Kidney (tissue), 14 donors: Measurements from ENCODE around the gene BIVM. TPM values are rescaled to one million over a fixed set of nuclear protein-coding genes. Genes with fewer than 3 reads are reported as not detected.

Experiments used
- DNase-seq, 5 donors: peaks; one replicate each; pipeline ENCODE4 v3.0.0-alpha.2; 2013 to 2020
- FAIRE-seq: peaks from 2 replicates; lab custom pipeline; 2012; peaks lifted over from hg19 to GRCh38; lab: Jason Lieb, UNC
- H3K27ac ChIP-seq, 2 donors: one replicate each; pipeline ENCODE4 v1.7.0; 2013; ENCODE audit warnings: low read depth in 2 of 2, low read length in 2 of 2, inconsistent platforms in 1 of 2
- H3K27me3 ChIP-seq: one replicate; pipeline ENCODE4 v1.7.1; 2013; ENCODE audit warnings: low read length, inconsistent platforms; ENCODE audit not compliant: control insufficient read depth, insufficient read depth
- H3K36me3 ChIP-seq, 3 donors: one replicate each; pipeline versions ENCODE4 v1.7.0 to v1.7.1; 2013; ENCODE audit warnings: low read length in 3 of 3, control low read depth in 1 of 3, inconsistent platforms in 1 of 3; ENCODE audit not compliant: insufficient read depth in 3 of 3, control insufficient read depth in 2 of 3
- H3K4me1 ChIP-seq, 3 donors: one replicate each; pipeline versions ENCODE4 v1.7.0 to v1.7.1; 2013; ENCODE audit warnings: low read length in 3 of 3, inconsistent platforms in 1 of 3, low read depth in 1 of 3; ENCODE audit not compliant: control insufficient read depth in 2 of 3, insufficient read depth in 2 of 3
- H3K4me3 ChIP-seq, 3 donors: one replicate each; pipeline versions ENCODE4 v1.7.0 to v1.8.1; 2013; ENCODE audit warnings: low read length in 3 of 3, control low read depth in 1 of 3, inconsistent platforms in 1 of 3
- H3K9ac ChIP-seq, 3 donors: one replicate each; pipeline versions ENCODE4 v1.7.0 to v1.7.1; 2013; ENCODE audit warnings: low read length in 3 of 3, control low read depth in 1 of 3, inconsistent platforms in 1 of 3
- H3K9me3 ChIP-seq, 3 donors: one replicate each; pipeline versions ENCODE4 v1.7.0 to v1.7.1; 2013; ENCODE audit warnings: low read length in 3 of 3, control low read depth in 1 of 3, inconsistent platforms in 1 of 3; ENCODE audit not compliant: control insufficient read depth in 2 of 3, insufficient read depth in 1 of 3
- CTCF ChIP-seq: IDR thresholded peaks from 3 replicates; pipeline ENCODE4 v1.5.1; 2012; ENCODE audit warnings: mild to moderate bottlenecking, moderate library complexity, borderline replicate concordance; ENCODE audit not compliant: insufficient read depth; ENCODE audit errors: extremely low read depth
- intact Hi-C: fragments of 100-400 bp; cut with DNase I; formaldehyde crosslinking; loops from one replicate; pipeline ENCODE4 v1.11.1; 2022
- polyA plus RNA-seq: library from polyadenylated mRNA; stranded (reverse); fragments of 350-450 nt; fragmentation: Illumina TruSeq; extraction: RNeasy Lipid Tissue Mini Kit (QIAGEN cat#74804); gene quantifications from one replicate; pipeline ENCODE4 v1.2.3, GENCODE V29; 2014; ENCODE audit warnings: low read depth, low replicate concordance; ENCODE audit not compliant: insufficient read depth
- total RNA-seq: library from RNA; stranded (reverse); fragmentation: NEBNext Ultra II Directional; extraction: Animal tissue kit (Norgen Biotek cat#: 25700); gene quantifications from one replicate; pipeline ENCODE4 v1.2.1, GENCODE V29; 2021
- donor health status: control.
- donor health status: control.
- donor health status: control.
- donor health status: control.
- donor health status: control.
- donor health status: DM: yes; HTN: yes; CAD: no.
- donor health status: Normal renal cell carcinoma (clear cell type).

Gene BIVM
- total and polyA plus RNA-seq, 2 donors from 2014 or later: 22.1 to 36.6 TPM

- Histone ChIP-seq H3K4me1 (peaks cover 0 to 6% (median 2%) of the 10 kb centered on the region in 3 donors), H3K27me3 (no peaks in the 10 kb centered on the region), H3K9ac (no peak overlapping the region), H3K9me3 (no peaks in the 10 kb centered on the region), H3K36me3 (peaks cover 15 to 20% (median 19%) of the 10 kb centered on the region in 3 donors), H3K4me3 (no peak overlapping the region), H3K27ac (peak overlapping the region in 1 of 2 donors; percentile 30)
- TF ChIP-seq CTCF: no peak
- DNase-seq (no peak), FAIRE-seq (no peak)
- intact Hi-C loops: no loop called here
Measured at GRCh38 chr13:102825921-102826706, 27.2 kb downstream of the BIVM start.

GRCh38 chr13:102830646-102831045, 31.7 kb downstream of the BIVM start:
- Histone ChIP-seq H3K27ac (no peak overlapping the region), H3K9ac (no peak overlapping the region), H3K36me3 (peaks cover 0 to 11% (median 3%) of the 10 kb centered on the region in 3 donors), H3K27me3 (no peaks in the 10 kb centered on the region), H3K9me3 (no peaks in the 10 kb centered on the region), H3K4me1 (no peaks in the 10 kb centered on the region), H3K4me3 (no peak overlapping the region)
- FAIRE-seq: no peak
- intact Hi-C loops: no loop called here
- no peak for TF ChIP-seq CTCF
- DNase-seq: no peak

GRCh38 chr13:102836471-102836870, 37.6 kb downstream of the BIVM start:
- no peaks in the 10 kb centered on the region for H3K27me3 ChIP-seq

More at GRCh38 chr13:102836471-102836870, 37.6 kb downstream of the BIVM start:
- no peak overlapping the region for H3K27ac ChIP-seq
- no peaks in the 10 kb centered on the region for H3K4me1 ChIP-seq
- H3K4me3 ChIP-seq: no peak overlapping the region
- H3K9ac ChIP-seq: no peak overlapping the region
- intact Hi-C loops: no loop called here
- DNase-seq (no peak), FAIRE-seq (no peak)
- no peak for TF ChIP-seq CTCF
- peaks cover 3 to 13% (median 7%) of the 10 kb centered on the region in 3 donors for H3K36me3 ChIP-seq
- H3K9me3 ChIP-seq: no peaks in the 10 kb centered on the region
